GM12874 (cell line): ENCODE measurements around the gene LHFPL3.

Source experiments
- TF ChIP-seq, protein P1 (sequence below): IDR thresholded peaks from 2 replicates; pipeline ENCODE4 v1.5.1; 2011; ENCODE audit warnings: low read depth, mild to moderate bottlenecking, control low read depth, low read length, moderate library complexity; ENCODE audit not compliant: insufficient read depth

LHFPL3 gene

DNA sequence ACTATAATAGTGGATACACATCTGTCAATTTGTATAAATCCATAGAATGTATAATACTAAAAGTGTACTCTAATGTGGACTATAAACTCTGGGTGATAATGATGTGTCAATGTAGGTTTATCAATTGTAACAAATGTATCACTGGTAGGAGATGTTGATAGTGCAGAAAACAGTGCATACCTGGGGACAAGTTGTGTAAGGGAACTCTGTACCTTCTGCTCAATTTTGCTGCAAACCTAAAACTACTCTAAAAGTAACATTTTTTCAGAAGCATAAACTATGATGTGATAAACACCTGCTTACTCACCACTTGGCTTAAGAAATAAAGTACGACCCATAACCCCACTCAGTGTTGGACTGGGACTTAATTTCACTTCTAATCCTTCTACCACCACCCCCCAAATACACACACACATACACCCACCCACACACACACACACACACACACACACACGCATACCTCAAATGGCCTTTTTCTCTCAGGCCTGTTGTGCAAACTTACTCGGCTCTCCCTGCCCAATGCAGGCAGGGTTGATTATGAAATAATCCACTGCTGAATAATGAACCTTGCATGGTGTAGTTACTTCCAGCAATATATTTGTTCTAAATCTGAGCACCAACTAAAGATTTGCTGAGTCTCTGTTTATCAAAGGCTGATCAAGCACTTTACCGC lies 531.5 kb downstream of the LHFPL3 start:
- TF ChIP-seq, protein P1, sequence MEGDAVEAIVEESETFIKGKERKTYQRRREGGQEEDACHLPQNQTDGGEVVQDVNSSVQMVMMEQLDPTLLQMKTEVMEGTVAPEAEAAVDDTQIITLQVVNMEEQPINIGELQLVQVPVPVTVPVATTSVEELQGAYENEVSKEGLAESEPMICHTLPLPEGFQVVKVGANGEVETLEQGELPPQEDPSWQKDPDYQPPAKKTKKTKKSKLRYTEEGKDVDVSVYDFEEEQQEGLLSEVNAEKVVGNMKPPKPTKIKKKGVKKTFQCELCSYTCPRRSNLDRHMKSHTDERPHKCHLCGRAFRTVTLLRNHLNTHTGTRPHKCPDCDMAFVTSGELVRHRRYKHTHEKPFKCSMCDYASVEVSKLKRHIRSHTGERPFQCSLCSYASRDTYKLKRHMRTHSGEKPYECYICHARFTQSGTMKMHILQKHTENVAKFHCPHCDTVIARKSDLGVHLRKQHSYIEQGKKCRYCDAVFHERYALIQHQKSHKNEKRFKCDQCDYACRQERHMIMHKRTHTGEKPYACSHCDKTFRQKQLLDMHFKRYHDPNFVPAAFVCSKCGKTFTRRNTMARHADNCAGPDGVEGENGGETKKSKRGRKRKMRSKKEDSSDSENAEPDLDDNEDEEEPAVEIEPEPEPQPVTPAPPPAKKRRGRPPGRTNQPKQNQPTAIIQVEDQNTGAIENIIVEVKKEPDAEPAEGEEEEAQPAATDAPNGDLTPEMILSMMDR, result no peak

DNA sequence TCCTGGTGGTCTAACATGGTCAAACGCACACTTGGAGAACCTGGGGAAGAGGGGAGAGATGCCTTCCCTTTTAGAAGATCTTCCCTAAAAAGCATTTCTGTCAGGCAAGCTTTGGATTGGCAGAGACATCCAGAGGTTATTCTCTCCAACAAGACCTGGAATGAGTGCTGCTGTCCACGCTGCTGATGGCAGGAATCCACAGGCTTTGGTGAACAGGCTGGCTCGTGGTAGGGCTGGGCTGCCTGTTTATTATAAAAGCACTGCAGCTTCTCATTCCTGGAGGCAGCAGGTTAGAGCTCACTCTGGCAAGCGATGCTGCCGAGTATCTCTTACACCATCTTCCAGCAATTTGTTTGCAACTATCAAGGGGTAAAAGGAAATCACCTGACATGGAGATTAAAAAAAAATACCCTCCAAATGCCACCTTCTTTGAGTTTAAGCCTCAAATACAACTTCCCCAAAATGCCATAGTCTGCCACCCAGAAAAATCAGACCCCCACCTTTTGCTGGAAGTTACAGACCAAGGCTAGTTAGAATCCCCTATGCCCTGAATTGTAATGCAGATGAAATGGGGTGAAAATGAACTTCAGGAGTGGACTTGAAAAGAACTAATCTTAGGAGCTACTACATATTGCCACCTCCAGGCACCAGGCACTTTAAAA lies 533.5 kb downstream of the LHFPL3 start:
- TF ChIP-seq, protein P1, result no peak

DNA sequence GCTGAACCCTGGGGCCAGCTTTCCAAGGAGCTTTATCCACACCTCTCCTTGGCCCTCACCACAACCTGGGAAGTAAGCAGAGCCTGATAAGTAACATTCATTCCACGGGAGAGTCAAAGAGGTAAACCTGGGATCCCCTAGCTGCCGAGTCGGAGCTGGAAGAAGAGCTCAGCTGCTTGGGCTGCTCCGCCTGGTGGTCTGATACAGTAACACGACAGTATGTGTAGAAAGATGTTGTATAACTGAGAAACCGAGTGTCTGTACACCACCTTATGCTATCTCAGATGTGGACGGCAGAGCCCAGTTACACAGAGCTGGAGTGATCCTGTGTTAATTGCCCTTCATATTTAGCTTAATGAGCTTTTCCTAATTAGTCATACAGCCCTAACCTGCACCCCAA lies 534.3 kb downstream of the LHFPL3 start:
- TF ChIP-seq, protein P1, result 0 out of 2 replicates have a peak, but pooled peaks have one; percentile 3

DNA sequence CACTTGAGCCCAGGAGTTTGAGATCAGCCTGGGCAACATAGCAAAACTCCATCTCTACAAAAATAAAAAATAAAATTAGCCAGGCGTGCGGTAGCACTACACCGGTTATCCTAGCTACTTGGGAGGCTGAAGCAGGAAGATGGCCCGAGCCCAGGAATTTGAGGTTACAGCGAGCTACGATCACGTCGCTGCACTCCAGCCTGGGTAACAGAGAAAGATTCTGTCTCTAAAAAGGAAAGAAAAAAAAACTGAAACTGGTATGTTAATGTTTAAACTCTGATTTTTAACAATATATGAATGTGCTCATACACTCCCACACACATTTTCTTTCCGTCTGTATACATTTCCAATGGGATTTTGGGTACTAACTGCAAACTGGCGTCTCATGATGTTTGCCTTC lies 545.0 kb downstream of the LHFPL3 start:
- TF ChIP-seq, protein P1, result no peak

GRCh38 chr7:104878577-104878976 lies 550.2 kb downstream of the LHFPL3 start:
- TF ChIP-seq, protein P1, result no peak

DNA sequence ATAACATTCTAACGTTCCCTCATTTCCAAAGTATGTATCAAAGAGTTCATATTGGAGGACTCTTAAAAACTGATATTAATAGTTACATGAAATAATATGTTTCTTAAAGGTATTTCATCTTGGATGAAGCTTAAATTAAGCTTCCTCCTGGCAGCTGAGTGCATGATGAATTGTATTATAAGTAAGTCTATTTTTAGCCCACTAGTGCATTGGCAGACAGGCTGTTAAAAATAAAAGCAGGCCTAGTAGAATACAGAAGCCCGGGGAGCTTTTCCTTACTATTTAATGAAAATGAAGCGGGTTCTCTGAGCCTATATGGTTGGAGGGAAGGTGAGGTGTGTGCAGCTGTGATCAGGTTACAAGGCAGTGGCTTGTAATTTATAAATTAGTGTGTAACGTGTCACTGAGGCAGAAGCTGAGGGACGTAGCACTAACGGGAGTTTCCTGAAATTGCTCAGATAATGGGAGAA lies 554.9 kb downstream of the LHFPL3 start:
- TF ChIP-seq, protein P1, result no peak

GRCh38 chr7:104883718-104884452 lies 555.5 kb downstream of the LHFPL3 start:
- TF ChIP-seq, protein P1, result peak; percentile 92
